Measurements from ENCODE around the gene ADAM23. TPM values are rescaled to one million over a fixed set of nuclear protein-coding genes. Genes with fewer than 3 reads are reported as not detected.

Gene ADAM23
- total RNA-seq, 1 donor from 2014 or later: 61.2 TPM

- H3K4me3 ChIP-seq: no peak overlapping the region
- intact Hi-C loops (cut with micrococcal nuclease): no loop called here
- TF ChIP-seq CTCF (IDR thresholded peaks at IDR 0.05; ENCODE audit: borderline replicate concordance): no peak
- no peak overlapping the region for H3K27ac ChIP-seq (replicated peaks)
- no peaks in the 10 kb centered on the region for H3K9me3 ChIP-seq (replicated peaks)
- no peak for DNase-seq
- H3K36me3 ChIP-seq: no peaks in the 10 kb centered on the region
- peaks cover 5% of the 10 kb centered on the region for H3K4me1 ChIP-seq
- H3K27me3 ChIP-seq (ENCODE audit: low read depth): no peaks in the 10 kb centered on the region
Observed at GRCh38 chr2:206611736-206612135, 168.4 kb downstream of the ADAM23 start.

- Histone ChIP-seq H3K27ac (replicated peaks) (peak overlapping the region; percentile 66), H3K36me3 (no peaks in the 10 kb centered on the region), H3K4me3 (no peak overlapping the region), H3K4me1 (peaks cover 8% of the 10 kb centered on the region), H3K9me3 (replicated peaks) (no peaks in the 10 kb centered on the region), H3K27me3 (ENCODE audit: low read depth) (no peaks in the 10 kb centered on the region)
- no peak for TF ChIP-seq CTCF (IDR thresholded peaks at IDR 0.05; ENCODE audit: borderline replicate concordance)
- no peak for DNase-seq
- intact Hi-C loops (cut with micrococcal nuclease): no loop called here
Observed at GRCh38 chr2:206614811-206615210, 171.5 kb downstream of the ADAM23 start.

GRCh38 chr2:206615417-206616089, 172.2 kb downstream of the ADAM23 start:
- Histone ChIP-seq H3K9me3 (replicated peaks) (no peaks in the 10 kb centered on the region), H3K4me3 (no peak overlapping the region), H3K36me3 (no peaks in the 10 kb centered on the region), H3K4me1 (peaks cover 8% of the 10 kb centered on the region), H3K27ac (replicated peaks) (peak overlapping the region; percentile 66), H3K27me3 (ENCODE audit: low read depth) (no peaks in the 10 kb centered on the region)
- DNase-seq: no peak
- no peak for TF ChIP-seq CTCF (IDR thresholded peaks at IDR 0.05; ENCODE audit: borderline replicate concordance)
- intact Hi-C loops (cut with micrococcal nuclease): no loop called here

GRCh38 chr2:206616151-206616550, 172.8 kb downstream of the ADAM23 start:
- no peak for DNase-seq
- no peak overlapping the region for H3K4me3 ChIP-seq
- intact Hi-C loops (cut with micrococcal nuclease): no loop called here
- TF ChIP-seq CTCF (IDR thresholded peaks at IDR 0.05; ENCODE audit: borderline replicate concordance): no peak
- peaks cover 8% of the 10 kb centered on the region for H3K4me1 ChIP-seq
- no peaks in the 10 kb centered on the region for H3K36me3 ChIP-seq
- peak overlapping the region; percentile 66 for H3K27ac ChIP-seq (replicated peaks)
- H3K9me3 ChIP-seq (replicated peaks): no peaks in the 10 kb centered on the region
- H3K27me3 ChIP-seq (ENCODE audit: low read depth): no peaks in the 10 kb centered on the region

- no peaks in the 10 kb centered on the region for H3K36me3 ChIP-seq
- H3K27ac ChIP-seq (replicated peaks): no peak overlapping the region
- no peaks in the 10 kb centered on the region for H3K27me3 ChIP-seq (ENCODE audit: low read depth)
- peaks cover 8% of the 10 kb centered on the region for H3K4me1 ChIP-seq
- no peak for DNase-seq
- no peaks in the 10 kb centered on the region for H3K9me3 ChIP-seq (replicated peaks)
- no peak overlapping the region for H3K4me3 ChIP-seq
- TF ChIP-seq CTCF (IDR thresholded peaks at IDR 0.05; ENCODE audit: borderline replicate concordance): no peak
- intact Hi-C loops (cut with micrococcal nuclease): no loop called here
Observed at GRCh38 chr2:206619011-206619410, 175.7 kb downstream of the ADAM23 start.

Data from left ventricle myocardium inferior (tissue), 1 donor.